ENCODE measurements around the gene VWA5A. TPM values are rescaled to one million over a fixed set of nuclear protein-coding genes. Genes with fewer than 3 reads are reported as not detected.

VWA5A gene
- total RNA-seq, 4 donors from 2014 or later = 13.3 to 22.2 (median 15.0) TPM

GRCh38 chr11:124179310-124179709, 64.1 kb downstream of the VWA5A start:
- Histone ChIP-seq H3K27me3 (no peaks in the 10 kb centered on the region), H3K4me1 (no peaks in the 10 kb centered on the region), H3K4me3 (no peak overlapping the region), H3K36me3 (no peaks in the 10 kb centered on the region), H3K9me3 (no peaks in the 10 kb centered on the region), H3K27ac (replicated peaks in 1 of 4) (no peak overlapping the region)
- TF ChIP-seq POLR2A (IDR thresholded peaks at IDR 0.05; ENCODE audit: low read depth) = no peak
- intact Hi-C loops (cut with DNase I) = no loop called here
- WGBS = 47% methylated on average over 1 of the region's 1 CpG
- DNase-seq (ENCODE audit: extremely low spot score) = no peak

GRCh38 chr11:124183068-124183467, 67.8 kb downstream of the VWA5A start, which contains the start of gene OR10D3:
TSS of gene OR10D3 (plus strand) at chr11:124183345. CDS start at chr11:124185270, 1,925 bp downstream.
- Histone ChIP-seq H3K36me3 (no peaks in the 10 kb centered on the region), H3K4me1 (no peaks in the 10 kb centered on the region), H3K27ac (replicated peaks in 1 of 4) (no peak within 1 kb of the TSS), H3K9me3 (no peaks in the 10 kb centered on the region), H3K27me3 (peaks cover 0 to 3% (median 0%) of the 10 kb centered on the region in 4 donors), H3K4me3 (no peak within 1 kb of the TSS)
- no peak for DNase-seq (ENCODE audit: extremely low spot score)
- TF ChIP-seq CTCF (IDR thresholded peaks at IDR 0.05) (no peak), EP300 (IDR thresholded peaks at IDR 0.05) (no peak), POLR2AphosphoS5 (IDR thresholded peaks at IDR 0.05) (no peak), POLR2A (IDR thresholded peaks at IDR 0.05; ENCODE audit: low read depth) (no peak)
- 42% methylated on average over 3 of the region's 3 CpGs for WGBS
- intact Hi-C loops (cut with DNase I) = no loop called here

- no peak overlapping the region for H3K27ac ChIP-seq (replicated peaks in 1 of 4)
- DNase-seq (ENCODE audit: extremely low spot score) = no peak
- no peak overlapping the region for H3K4me3 ChIP-seq
- intact Hi-C loops (cut with DNase I) = loop anchor here (10.0 kb wide), 1 partner anchor 106 kb away; no protein-coding TSS in a partner anchor
- H3K4me1 ChIP-seq = peaks cover 0 to 6% (median 0%) of the 10 kb centered on the region in 4 donors
- WGBS = 68% methylated on average over 2 of the region's 2 CpGs
- TF ChIP-seq EP300 (IDR thresholded peaks at IDR 0.05) = no peak
- TF ChIP-seq POLR2A (IDR thresholded peaks at IDR 0.05; ENCODE audit: low read depth) = no peak
- TF ChIP-seq CTCF (IDR thresholded peaks at IDR 0.05) = no peak
- no peak for TF ChIP-seq POLR2AphosphoS5 (IDR thresholded peaks at IDR 0.05)
- no peaks in the 10 kb centered on the region for H3K9me3 ChIP-seq
- peaks cover 0 to 3% (median 0%) of the 10 kb centered on the region in 4 donors for H3K27me3 ChIP-seq
- H3K36me3 ChIP-seq = no peaks in the 10 kb centered on the region
Observed at GRCh38 chr11:124190298-124191139, 75.3 kb downstream of the VWA5A start.

GRCh38 chr11:124193221-124194010, 78.2 kb downstream of the VWA5A start:
- Histone ChIP-seq H3K4me1 (peaks cover 0 to 6% (median 0%) of the 10 kb centered on the region in 4 donors), H3K36me3 (no peaks in the 10 kb centered on the region), H3K4me3 (no peak overlapping the region), H3K9me3 (no peaks in the 10 kb centered on the region), H3K27me3 (no peaks in the 10 kb centered on the region), H3K27ac (replicated peaks in 1 of 4) (peak overlapping the region; percentile 10 to 25 (median 13))
- 33% methylated on average over 6 of the region's 6 CpGs for WGBS
- intact Hi-C loops (cut with DNase I) = loop anchor here (10.0 kb wide), 1 partner anchor 109 kb away; no protein-coding TSS in a partner anchor
- no peak for DNase-seq (ENCODE audit: extremely low spot score)
- TF ChIP-seq POLR2AphosphoS5 (IDR thresholded peaks at IDR 0.05) (no peak), POLR2A (IDR thresholded peaks at IDR 0.05; ENCODE audit: low read depth) (no peak), EP300 (IDR thresholded peaks at IDR 0.05) (no peak), CTCF (IDR thresholded peaks at IDR 0.05) (no peak)
